ENCODE results near the gene WDR35. TPM values are rescaled to one million over a fixed set of nuclear protein-coding genes. Genes with fewer than 3 reads are reported as not detected.

WDR35 gene
- total RNA-seq, 1 experiment from 2014 or later = 29.4 TPM

GRCh38 chr2:20005891-20006470 lies 16.1 kb upstream of the WDR35 start:
- ChIA-PET POLR2A (ENCODE audit: low non-redundant PET) (no interaction called here), CTCF (no interaction called here)
- no peaks in the 10 kb centered on the region for H3K9me3 ChIP-seq (ENCODE audit: low read depth, low read length, poor library complexity, severe bottlenecking)
- no peaks in the 10 kb centered on the region for H3K27me3 ChIP-seq (replicated peaks; ENCODE audit: insufficient read depth, low read depth, low read length, poor library complexity)
- peaks cover 1% of the 10 kb centered on the region for H3K4me1 ChIP-seq (ENCODE audit: insufficient read depth, low read length, poor library complexity, severe bottlenecking)
- H3K4me3 ChIP-seq (ENCODE audit: low read depth, low read length, poor library complexity, severe bottlenecking) = no peak overlapping the region
- no peak for DNase-seq (ENCODE audit: low spot score)
- no peaks in the 10 kb centered on the region for H3K36me3 ChIP-seq (ENCODE audit: insufficient read depth, low read length, poor library complexity, severe bottlenecking)
- intact Hi-C loops (cut with micrococcal nuclease; ENCODE audit: unreplicated experiment) = no loop called here
- no peak overlapping the region for H3K27ac ChIP-seq (ENCODE audit: low read depth, low read length, poor library complexity, severe bottlenecking)
- BruUV-seq (replicated peaks) = no TSS peak
- TF ChIP-seq EZH2 (IDR thresholded peaks at IDR 0.05; ENCODE audit: borderline replicate concordance, low read depth, low read length, poor library complexity, severe bottlenecking) = no peak
- no peak for TF ChIP-seq CTCF (conservative IDR thresholded peaks at IDR 0.05; ENCODE audit: low read depth, low read length)

DNA sequence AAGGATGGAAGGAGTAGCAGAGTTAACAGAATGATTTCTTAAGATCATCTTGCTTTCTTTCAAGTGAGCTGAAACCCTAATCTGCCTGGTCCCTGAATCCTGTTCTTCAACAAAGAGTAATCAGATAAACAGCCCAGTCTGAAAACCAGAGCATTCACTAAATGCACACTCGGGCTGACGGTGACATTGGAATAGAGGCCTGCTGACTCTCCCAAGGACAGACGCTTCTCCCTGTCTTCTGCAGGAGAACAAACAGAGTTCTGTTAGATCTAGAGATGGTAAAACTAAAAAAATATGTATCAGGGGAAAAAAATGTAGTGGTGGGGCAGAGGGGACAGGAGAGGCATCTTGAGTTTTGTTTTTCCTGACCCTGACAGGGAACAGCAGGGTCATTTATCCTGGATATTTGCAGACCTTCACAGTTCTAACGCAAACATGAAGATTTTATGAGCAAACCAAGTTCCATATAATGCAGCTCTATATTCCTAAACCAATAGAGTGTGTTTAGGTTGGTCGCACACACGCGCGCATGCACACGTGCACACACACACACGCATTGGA lies 15.2 kb upstream of the WDR35 start:
- Histone ChIP-seq H3K4me1 (ENCODE audit: insufficient read depth, low read length, poor library complexity, severe bottlenecking) (peaks cover 10% of the 10 kb centered on the region), H3K36me3 (ENCODE audit: insufficient read depth, low read length, poor library complexity, severe bottlenecking) (no peaks in the 10 kb centered on the region), H3K9me3 (ENCODE audit: low read depth, low read length, poor library complexity, severe bottlenecking) (no peaks in the 10 kb centered on the region), H3K27ac (ENCODE audit: low read depth, low read length, poor library complexity, severe bottlenecking) (no peak overlapping the region), H3K4me3 (ENCODE audit: low read depth, low read length, poor library complexity, severe bottlenecking) (no peak overlapping the region), H3K27me3 (replicated peaks; ENCODE audit: insufficient read depth, low read depth, low read length, poor library complexity) (no peaks in the 10 kb centered on the region)
- CTCF ChIA-PET = no interaction called here
- POLR2A ChIA-PET (ENCODE audit: low non-redundant PET) = no interaction called here
- TF ChIP-seq CTCF (conservative IDR thresholded peaks at IDR 0.05; ENCODE audit: low read depth, low read length) (no peak), EZH2 (IDR thresholded peaks at IDR 0.05; ENCODE audit: borderline replicate concordance, low read depth, low read length, poor library complexity, severe bottlenecking) (no peak)
- DNase-seq (ENCODE audit: low spot score) = no peak
- no TSS peak for BruUV-seq (replicated peaks)
- intact Hi-C loops (cut with micrococcal nuclease; ENCODE audit: unreplicated experiment) = no loop called here

DNA sequence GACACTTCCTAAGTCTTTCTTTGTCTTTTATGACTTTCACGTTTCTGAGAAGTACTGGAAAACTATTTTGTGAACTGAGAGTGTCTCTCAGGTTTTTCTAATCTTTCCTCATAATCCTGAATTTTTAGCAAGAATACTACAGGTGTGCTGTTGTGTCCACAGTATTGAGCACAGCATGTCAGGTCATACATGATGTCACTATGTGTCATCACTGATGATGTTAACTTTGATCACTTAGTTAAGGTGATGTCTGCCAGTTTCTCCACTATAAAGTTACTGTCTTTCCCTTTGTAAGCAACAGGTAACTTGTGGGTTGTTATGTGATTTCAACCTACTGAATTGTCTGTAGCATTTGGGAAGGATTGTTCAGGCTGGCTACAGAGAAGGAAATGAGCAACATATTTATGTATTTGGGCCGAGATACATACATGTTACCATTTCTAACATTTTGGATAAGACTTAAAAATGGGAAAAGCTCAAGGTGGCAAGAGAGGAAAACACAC lies 11.5 kb upstream of the WDR35 start:
- ChIA-PET POLR2A (ENCODE audit: low non-redundant PET) (no interaction called here), CTCF (no interaction called here)
- Histone ChIP-seq H3K36me3 (ENCODE audit: insufficient read depth, low read length, poor library complexity, severe bottlenecking) (no peaks in the 10 kb centered on the region), H3K4me1 (ENCODE audit: insufficient read depth, low read length, poor library complexity, severe bottlenecking) (peaks cover 17% of the 10 kb centered on the region), H3K27me3 (replicated peaks; ENCODE audit: insufficient read depth, low read depth, low read length, poor library complexity) (no peaks in the 10 kb centered on the region), H3K4me3 (ENCODE audit: low read depth, low read length, poor library complexity, severe bottlenecking) (no peak overlapping the region), H3K9me3 (ENCODE audit: low read depth, low read length, poor library complexity, severe bottlenecking) (no peaks in the 10 kb centered on the region), H3K27ac (ENCODE audit: low read depth, low read length, poor library complexity, severe bottlenecking) (no peak overlapping the region)
- no peak for DNase-seq (ENCODE audit: low spot score)
- intact Hi-C loops (cut with micrococcal nuclease; ENCODE audit: unreplicated experiment) = no loop called here
- no peak for TF ChIP-seq CTCF (conservative IDR thresholded peaks at IDR 0.05; ENCODE audit: low read depth, low read length)
- no TSS peak for BruUV-seq (replicated peaks)

Measured in A673 (cell line).